ENCODE results near the gene ODC1. TPM values are rescaled to one million over a fixed set of nuclear protein-coding genes. Genes with fewer than 3 reads are reported as not detected.

Gene ODC1
- total RNA-seq, 1 donor: 109 TPM

DNA sequence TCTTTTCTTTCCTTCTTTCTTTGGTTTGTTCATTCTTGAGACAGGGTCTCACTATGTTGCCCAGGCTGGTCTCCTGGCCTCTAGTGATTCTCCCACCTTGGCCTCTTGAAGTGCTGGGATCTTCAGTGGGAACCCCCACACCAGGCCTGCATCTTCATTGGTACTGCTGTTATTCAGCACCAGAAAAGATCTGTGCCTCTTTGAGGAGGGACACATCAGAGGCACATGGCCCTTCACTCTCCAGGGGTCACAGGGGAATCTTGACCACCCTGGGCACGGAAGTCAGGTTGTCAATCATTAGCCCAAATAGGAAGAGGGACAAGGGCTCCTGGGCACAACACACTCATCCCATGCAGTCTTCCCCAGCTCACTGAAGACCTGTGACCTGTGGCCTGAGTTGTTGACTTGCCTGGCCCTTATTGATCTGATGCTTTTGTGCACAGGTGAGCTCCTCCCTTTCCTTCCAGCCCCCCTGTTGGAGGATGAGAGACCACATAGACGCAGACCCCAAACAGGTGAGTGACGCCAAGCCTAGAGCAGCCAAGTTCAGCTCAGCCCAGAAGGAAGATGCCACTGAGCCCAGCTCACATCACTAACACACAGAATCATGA, 33.0 kb upstream of the ODC1 start:
- H3K79me2 ChIP-seq (ENCODE audit: insufficient read depth, low read length): no peaks in the 10 kb centered on the region
- H3K9me3 ChIP-seq (ENCODE audit: low read depth, low read length): no peaks in the 10 kb centered on the region
- no peak for DNase-seq (ENCODE audit: insufficient read length, low spot score, missing footprints)
- H4K20me1 ChIP-seq (ENCODE audit: insufficient read depth, low read length): no peaks in the 10 kb centered on the region
- H3K27me3 ChIP-seq (ENCODE audit: insufficient read depth, low read length): peaks cover 42% of the 10 kb centered on the region
- H3K4me3 ChIP-seq (ENCODE audit: insufficient read depth, low read length): no peak overlapping the region
- H3K4me1 ChIP-seq (ENCODE audit: insufficient read depth, low read length): no peaks in the 10 kb centered on the region
- H3K27ac ChIP-seq (ENCODE audit: low read depth, low read length): no peak overlapping the region
- no peak overlapping the region for H3K4me2 ChIP-seq (ENCODE audit: insufficient read depth, low read length)
- H3K36me3 ChIP-seq (ENCODE audit: insufficient read depth, low read length): no peaks in the 10 kb centered on the region
- TF ChIP-seq, protein P1, sequence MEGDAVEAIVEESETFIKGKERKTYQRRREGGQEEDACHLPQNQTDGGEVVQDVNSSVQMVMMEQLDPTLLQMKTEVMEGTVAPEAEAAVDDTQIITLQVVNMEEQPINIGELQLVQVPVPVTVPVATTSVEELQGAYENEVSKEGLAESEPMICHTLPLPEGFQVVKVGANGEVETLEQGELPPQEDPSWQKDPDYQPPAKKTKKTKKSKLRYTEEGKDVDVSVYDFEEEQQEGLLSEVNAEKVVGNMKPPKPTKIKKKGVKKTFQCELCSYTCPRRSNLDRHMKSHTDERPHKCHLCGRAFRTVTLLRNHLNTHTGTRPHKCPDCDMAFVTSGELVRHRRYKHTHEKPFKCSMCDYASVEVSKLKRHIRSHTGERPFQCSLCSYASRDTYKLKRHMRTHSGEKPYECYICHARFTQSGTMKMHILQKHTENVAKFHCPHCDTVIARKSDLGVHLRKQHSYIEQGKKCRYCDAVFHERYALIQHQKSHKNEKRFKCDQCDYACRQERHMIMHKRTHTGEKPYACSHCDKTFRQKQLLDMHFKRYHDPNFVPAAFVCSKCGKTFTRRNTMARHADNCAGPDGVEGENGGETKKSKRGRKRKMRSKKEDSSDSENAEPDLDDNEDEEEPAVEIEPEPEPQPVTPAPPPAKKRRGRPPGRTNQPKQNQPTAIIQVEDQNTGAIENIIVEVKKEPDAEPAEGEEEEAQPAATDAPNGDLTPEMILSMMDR (IDR thresholded peaks at IDR 0.05; ENCODE audit: extremely low read depth, low read depth, low read length): no peak
- no peak overlapping the region for H2AFZ ChIP-seq (ENCODE audit: low read length)

- TF ChIP-seq, protein P1 (IDR thresholded peaks at IDR 0.05; ENCODE audit: extremely low read depth, low read depth, low read length): no peak
- no peak overlapping the region for H3K27ac ChIP-seq (ENCODE audit: low read depth, low read length)
- H3K27me3 ChIP-seq (ENCODE audit: insufficient read depth, low read length): peaks cover 39% of the 10 kb centered on the region
- no peaks in the 10 kb centered on the region for H3K36me3 ChIP-seq (ENCODE audit: insufficient read depth, low read length)
- no peaks in the 10 kb centered on the region for H3K9me3 ChIP-seq (ENCODE audit: low read depth, low read length)
- no peak overlapping the region for H3K4me3 ChIP-seq (ENCODE audit: insufficient read depth, low read length)
- H3K4me2 ChIP-seq (ENCODE audit: insufficient read depth, low read length): no peak overlapping the region
- H3K4me1 ChIP-seq (ENCODE audit: insufficient read depth, low read length): no peaks in the 10 kb centered on the region
- H2AFZ ChIP-seq (ENCODE audit: low read length): no peak overlapping the region
- DNase-seq (ENCODE audit: insufficient read length, low spot score, missing footprints): no peak
- no peaks in the 10 kb centered on the region for H3K79me2 ChIP-seq (ENCODE audit: insufficient read depth, low read length)
- no peaks in the 10 kb centered on the region for H4K20me1 ChIP-seq (ENCODE audit: insufficient read depth, low read length)
Measured at GRCh38 chr2:10480359-10480949, 32.3 kb upstream of the ODC1 start.

GRCh38 chr2:10478916-10479315, 30.8 kb upstream of the ODC1 start:
- no peaks in the 10 kb centered on the region for H4K20me1 ChIP-seq (ENCODE audit: insufficient read depth, low read length)
- H3K4me1 ChIP-seq (ENCODE audit: insufficient read depth, low read length): no peaks in the 10 kb centered on the region
- H3K79me2 ChIP-seq (ENCODE audit: insufficient read depth, low read length): no peaks in the 10 kb centered on the region
- TF ChIP-seq, protein P1 (IDR thresholded peaks at IDR 0.05; ENCODE audit: extremely low read depth, low read depth, low read length): no peak
- DNase-seq (ENCODE audit: insufficient read length, low spot score, missing footprints): no peak
- peaks cover 31% of the 10 kb centered on the region for H3K27me3 ChIP-seq (ENCODE audit: insufficient read depth, low read length)
- no peak overlapping the region for H3K4me3 ChIP-seq (ENCODE audit: insufficient read depth, low read length)
- H3K27ac ChIP-seq (ENCODE audit: low read depth, low read length): no peak overlapping the region
- H3K36me3 ChIP-seq (ENCODE audit: insufficient read depth, low read length): no peaks in the 10 kb centered on the region
- no peaks in the 10 kb centered on the region for H3K9me3 ChIP-seq (ENCODE audit: low read depth, low read length)
- H3K4me2 ChIP-seq (ENCODE audit: insufficient read depth, low read length): no peak overlapping the region
- no peak overlapping the region for H2AFZ ChIP-seq (ENCODE audit: low read length)

GRCh38 chr2:10478298-10478625, 30.1 kb upstream of the ODC1 start:
- Histone ChIP-seq H3K27me3 (ENCODE audit: insufficient read depth, low read length) (peaks cover 24% of the 10 kb centered on the region), H3K36me3 (ENCODE audit: insufficient read depth, low read length) (no peaks in the 10 kb centered on the region), H3K4me3 (ENCODE audit: insufficient read depth, low read length) (no peak overlapping the region), H3K4me1 (ENCODE audit: insufficient read depth, low read length) (no peaks in the 10 kb centered on the region), H3K27ac (ENCODE audit: low read depth, low read length) (no peak overlapping the region), H3K4me2 (ENCODE audit: insufficient read depth, low read length) (no peak overlapping the region), H3K79me2 (ENCODE audit: insufficient read depth, low read length) (no peaks in the 10 kb centered on the region), H2AFZ (ENCODE audit: low read length) (no peak overlapping the region), H3K9me3 (ENCODE audit: low read depth, low read length) (no peaks in the 10 kb centered on the region), H4K20me1 (ENCODE audit: insufficient read depth, low read length) (no peaks in the 10 kb centered on the region)
- TF ChIP-seq, protein P1 (IDR thresholded peaks at IDR 0.05; ENCODE audit: extremely low read depth, low read depth, low read length): no peak
- no peak for DNase-seq (ENCODE audit: insufficient read length, low spot score, missing footprints)

All from osteoblast (primary cell).